Brain microvascular endothelial cell (primary cell): ENCODE data around the gene ADCY6.

Source experiments
- DNase-seq: peaks from one replicate; pipeline ENCODE4 v3.0.0-alpha.2; 2020
- H3K27ac ChIP-seq: fragments of 250-450 bp; sonication (Bioruptor Pico); 2 replicates; pipeline ENCODE4 v1.5.1; 2020; ENCODE audit warnings: mild to moderate bottlenecking, moderate library complexity
- H3K27me3 ChIP-seq: fragments of 250-450 bp; sonication (Bioruptor Pico); replicated peaks from 2 replicates; pipeline ENCODE4 v1.5.1; 2020; ENCODE audit warnings: mild to moderate bottlenecking
- H3K36me3 ChIP-seq: fragments of 250-450 bp; sonication (Bioruptor Pico); replicated peaks from 2 replicates; pipeline ENCODE4 v1.5.1; 2020; ENCODE audit warnings: mild to moderate bottlenecking
- H3K4me3 ChIP-seq: 2 replicates; pipeline ENCODE4 v1.5.1; 2011; ENCODE audit warnings: low read depth, mild to moderate bottlenecking, control low read depth, low read length, moderate library complexity
- in situ Hi-C: cut with HindIII; loops from 2 replicates; pipeline ENCODE4 v1.10.0; 2017; ENCODE audit warnings: low sequenced_read_pairs, low pct_ligation_motif_present
- TF ChIP-seq, protein P1 (sequence below): IDR thresholded peaks from 2 replicates; pipeline ENCODE4 v1.5.1; 2011; ENCODE audit warnings: low read depth, mild to moderate bottlenecking, moderate library complexity, low read length, control low read depth, inconsistent platforms; ENCODE audit errors: missing control alignments

Gene ADCY6

DNA sequence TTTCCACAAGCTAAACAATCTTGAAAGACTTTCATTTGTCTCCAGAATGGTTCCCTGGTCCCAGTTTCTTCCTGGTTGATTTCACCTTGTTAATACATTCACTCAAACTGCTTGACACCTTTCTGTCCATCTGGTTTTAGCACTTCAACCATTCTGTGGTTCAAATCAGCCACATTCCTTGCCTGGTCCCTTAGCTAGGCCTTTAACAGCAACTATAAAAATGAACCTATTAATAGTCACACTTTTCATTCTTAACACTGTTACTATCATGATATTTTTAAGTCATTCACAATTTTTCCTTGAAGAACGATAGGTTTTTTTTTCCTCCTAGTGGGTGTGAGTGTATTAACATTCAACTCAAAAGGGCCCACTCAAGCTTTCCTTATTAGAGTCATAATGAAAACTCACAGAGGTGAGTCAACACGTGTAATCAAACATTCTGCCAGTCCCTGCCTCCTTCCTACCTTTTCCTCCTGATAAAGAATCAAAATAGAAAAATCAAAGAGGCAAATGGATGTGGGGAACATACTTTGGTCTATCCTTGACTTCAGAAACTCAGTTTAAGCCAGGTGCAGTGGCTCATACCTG, 38.0 kb downstream of the ADCY6 start:
- no peaks in the 10 kb centered on the region for H3K36me3 ChIP-seq
- TF ChIP-seq, protein P1, sequence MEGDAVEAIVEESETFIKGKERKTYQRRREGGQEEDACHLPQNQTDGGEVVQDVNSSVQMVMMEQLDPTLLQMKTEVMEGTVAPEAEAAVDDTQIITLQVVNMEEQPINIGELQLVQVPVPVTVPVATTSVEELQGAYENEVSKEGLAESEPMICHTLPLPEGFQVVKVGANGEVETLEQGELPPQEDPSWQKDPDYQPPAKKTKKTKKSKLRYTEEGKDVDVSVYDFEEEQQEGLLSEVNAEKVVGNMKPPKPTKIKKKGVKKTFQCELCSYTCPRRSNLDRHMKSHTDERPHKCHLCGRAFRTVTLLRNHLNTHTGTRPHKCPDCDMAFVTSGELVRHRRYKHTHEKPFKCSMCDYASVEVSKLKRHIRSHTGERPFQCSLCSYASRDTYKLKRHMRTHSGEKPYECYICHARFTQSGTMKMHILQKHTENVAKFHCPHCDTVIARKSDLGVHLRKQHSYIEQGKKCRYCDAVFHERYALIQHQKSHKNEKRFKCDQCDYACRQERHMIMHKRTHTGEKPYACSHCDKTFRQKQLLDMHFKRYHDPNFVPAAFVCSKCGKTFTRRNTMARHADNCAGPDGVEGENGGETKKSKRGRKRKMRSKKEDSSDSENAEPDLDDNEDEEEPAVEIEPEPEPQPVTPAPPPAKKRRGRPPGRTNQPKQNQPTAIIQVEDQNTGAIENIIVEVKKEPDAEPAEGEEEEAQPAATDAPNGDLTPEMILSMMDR, result no peak
- no peak overlapping the region for H3K4me3 ChIP-seq
- no peak for DNase-seq
- in situ Hi-C loops, result no loop called here
- H3K27ac ChIP-seq, result no peak overlapping the region
- H3K27me3 ChIP-seq, result no peaks in the 10 kb centered on the region

DNA sequence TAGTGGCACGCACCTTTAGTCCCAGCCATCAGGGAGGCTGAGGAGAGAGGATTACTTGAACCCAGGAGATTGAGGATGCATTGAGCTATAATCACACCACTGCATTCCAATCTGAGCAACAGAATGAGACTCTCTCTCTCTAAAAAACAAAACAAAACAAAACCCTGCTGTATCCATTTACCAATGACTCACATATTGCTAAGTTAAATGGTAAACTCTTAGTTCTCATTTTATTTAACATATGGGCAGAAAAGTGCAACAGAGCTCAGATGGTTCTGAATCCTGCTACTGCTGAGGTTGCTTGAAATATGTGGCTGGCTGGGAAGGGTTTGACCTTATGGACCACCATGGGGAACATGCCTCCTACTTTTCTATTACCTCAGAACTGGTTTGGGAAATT, 38.7 kb downstream of the ADCY6 start:
- H3K27me3 ChIP-seq, result no peaks in the 10 kb centered on the region
- TF ChIP-seq, protein P1, result no peak
- no peak overlapping the region for H3K27ac ChIP-seq
- no peak for DNase-seq
- in situ Hi-C loops, result no loop called here
- no peaks in the 10 kb centered on the region for H3K36me3 ChIP-seq
- no peak overlapping the region for H3K4me3 ChIP-seq

DNA sequence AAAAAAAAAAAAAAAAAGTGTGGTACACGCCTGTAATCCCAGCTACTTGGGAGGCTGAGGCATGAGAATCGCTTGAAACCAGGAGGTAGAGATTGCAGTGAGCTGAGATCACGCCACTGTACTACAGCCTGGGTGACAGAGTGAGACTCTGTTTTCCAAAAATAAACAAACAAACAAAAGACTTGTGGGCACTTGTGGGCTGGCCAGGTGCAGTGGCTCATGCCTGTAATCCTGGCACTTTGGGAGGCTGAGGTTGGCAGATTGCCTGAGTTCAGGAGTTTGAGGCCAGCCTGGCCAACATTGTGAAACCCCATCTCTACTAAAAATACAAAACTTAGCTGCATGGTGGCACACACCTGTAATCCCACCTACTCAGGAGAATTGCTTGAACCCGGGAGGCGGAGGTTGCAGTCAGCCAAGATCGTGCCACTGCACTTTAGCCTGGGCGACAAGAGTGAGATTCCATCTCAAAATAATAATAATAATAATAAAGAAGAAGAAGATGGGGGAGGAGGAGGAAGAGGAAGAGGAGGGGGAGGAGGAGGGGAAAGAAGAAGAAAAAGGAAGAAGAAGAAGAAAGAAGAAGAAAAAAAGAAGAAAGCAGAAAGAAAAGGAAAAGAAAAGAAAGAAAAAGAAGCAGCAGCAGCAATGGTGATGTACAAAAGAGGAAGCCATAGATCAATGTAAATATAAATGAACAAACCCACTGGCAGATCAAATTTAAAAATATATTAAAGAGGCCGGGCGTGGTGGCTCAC, 44.5 kb downstream of the ADCY6 start:
- TF ChIP-seq, protein P1, result no peak
- no peak overlapping the region for H3K27ac ChIP-seq
- no peaks in the 10 kb centered on the region for H3K27me3 ChIP-seq
- H3K36me3 ChIP-seq, result no peaks in the 10 kb centered on the region
- DNase-seq, result no peak
- H3K4me3 ChIP-seq, result no peak overlapping the region
- in situ Hi-C loops, result no loop called here

DNA sequence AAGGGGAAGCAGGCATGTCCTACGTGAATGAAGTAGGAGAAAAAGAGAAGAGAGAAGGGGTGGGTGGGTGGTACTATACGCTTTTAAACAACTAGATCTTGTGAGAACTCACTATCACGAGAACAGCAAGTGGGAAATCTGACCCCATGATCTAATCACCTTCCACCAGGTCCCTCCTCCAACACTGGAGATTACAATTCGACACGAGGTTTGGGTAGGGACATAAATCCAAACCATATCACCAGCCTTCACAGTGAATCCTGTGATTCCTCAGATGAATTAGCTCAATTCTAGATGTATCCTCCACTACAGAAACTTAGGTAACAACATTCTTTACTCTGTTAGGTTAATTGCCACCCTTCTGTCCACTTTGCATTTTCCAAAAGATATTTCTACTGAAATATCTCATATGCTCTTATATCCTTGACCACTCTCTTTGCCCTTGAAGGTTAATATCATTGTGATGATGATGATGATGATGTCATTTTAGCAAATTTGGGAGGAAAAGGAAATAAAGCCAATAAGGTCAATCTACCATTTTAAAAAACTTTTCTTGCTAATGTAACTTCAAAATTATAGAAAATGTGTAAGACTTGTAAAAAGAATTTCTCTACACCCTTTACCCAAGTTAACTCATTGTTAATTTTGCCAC, 49.1 kb downstream of the ADCY6 start:
- no peak overlapping the region for H3K27ac ChIP-seq
- TF ChIP-seq, protein P1, result no peak
- DNase-seq, result no peak

DNA sequence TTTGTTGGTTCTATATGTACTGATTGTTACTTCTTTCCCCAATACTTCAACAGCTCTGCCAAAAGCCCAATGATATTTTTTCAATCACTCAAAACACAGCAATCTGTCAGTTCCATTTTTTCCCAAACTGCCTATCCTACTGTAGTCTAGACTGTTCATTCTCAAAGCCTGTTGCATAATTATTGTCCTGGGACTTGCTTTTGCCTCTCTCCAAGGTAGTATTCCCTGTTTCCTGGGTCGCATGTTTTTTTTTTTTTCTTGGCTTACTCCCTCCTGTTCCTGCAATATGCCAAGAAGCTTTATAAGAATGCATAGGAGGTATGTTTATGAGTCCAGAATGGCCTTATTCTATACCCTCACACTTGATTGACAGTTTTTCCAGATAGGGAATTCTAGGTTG, 52.4 kb downstream of the ADCY6 start:
- H3K4me3 ChIP-seq, result no peak overlapping the region
- H3K27me3 ChIP-seq, result no peaks in the 10 kb centered on the region
- H3K27ac ChIP-seq, result no peak overlapping the region
- TF ChIP-seq, protein P1, result no peak
- H3K36me3 ChIP-seq, result no peaks in the 10 kb centered on the region
- in situ Hi-C loops, result no loop called here
- DNase-seq, result no peak

More for the DNA sequence above, 49.1 kb downstream of the ADCY6 start:
- no peaks in the 10 kb centered on the region for H3K36me3 ChIP-seq
- H3K27me3 ChIP-seq, result no peaks in the 10 kb centered on the region
- in situ Hi-C loops, result no loop called here
- H3K4me3 ChIP-seq, result no peak overlapping the region
